ENCODE data around the gene ELMOD1.

The ELMOD1 gene

GRCh38 chr11:107583629-107584195, 7.2 kb upstream of the ELMOD1 start:
- TF ChIP-seq CTCF (IDR thresholded peaks at IDR 0.05; ENCODE audit: low read depth, low read length, missing control alignments), result no peak
- H3K4me3 ChIP-seq (ENCODE audit: low read depth, low read length), result no peak overlapping the region
- in situ Hi-C loops (cut with HindIII; ENCODE audit: low sequenced_read_pairs), result no loop called here
- no peak for DNase-seq (ENCODE audit: low read depth)

GRCh38 chr11:107587306-107587979, 3.5 kb upstream of the ELMOD1 start:
- DNase-seq (ENCODE audit: low read depth), result no peak
- in situ Hi-C loops (cut with HindIII; ENCODE audit: low sequenced_read_pairs), result no loop called here
- TF ChIP-seq CTCF (IDR thresholded peaks at IDR 0.05; ENCODE audit: low read depth, low read length, missing control alignments), result no peak
- H3K4me3 ChIP-seq (ENCODE audit: low read depth, low read length), result no peak overlapping the region

- in situ Hi-C loops (cut with HindIII; ENCODE audit: low sequenced_read_pairs), result no loop called here
- no peak for TF ChIP-seq CTCF (IDR thresholded peaks at IDR 0.05; ENCODE audit: low read depth, low read length, missing control alignments)
- DNase-seq (ENCODE audit: low read depth), result no peak
- H3K4me3 ChIP-seq (ENCODE audit: low read depth, low read length), result peak overlapping the region; percentile 67
Observed at GRCh38 chr11:107591378-107592230, 657 bp downstream of the ELMOD1 start.

GRCh38 chr11:107592231-107592590, 1.3 kb downstream of the ELMOD1 start:
- no peak for DNase-seq (ENCODE audit: low read depth)
- in situ Hi-C loops (cut with HindIII; ENCODE audit: low sequenced_read_pairs), result no loop called here
- no peak for TF ChIP-seq CTCF (IDR thresholded peaks at IDR 0.05; ENCODE audit: low read depth, low read length, missing control alignments)
- H3K4me3 ChIP-seq (ENCODE audit: low read depth, low read length), result peak overlapping the region; percentile 67

- in situ Hi-C loops (cut with HindIII; ENCODE audit: low sequenced_read_pairs), result no loop called here
- no peak for DNase-seq (ENCODE audit: low read depth)
- TF ChIP-seq CTCF (IDR thresholded peaks at IDR 0.05; ENCODE audit: low read depth, low read length, missing control alignments), result no peak
- no peak overlapping the region for H3K4me3 ChIP-seq (ENCODE audit: low read depth, low read length)
Observed at GRCh38 chr11:107592813-107593212, 1.9 kb downstream of the ELMOD1 start.

GRCh38 chr11:107593951-107594350, 3.0 kb downstream of the ELMOD1 start:
- no peak for TF ChIP-seq CTCF (IDR thresholded peaks at IDR 0.05; ENCODE audit: low read depth, low read length, missing control alignments)
- H3K4me3 ChIP-seq (ENCODE audit: low read depth, low read length), result no peak overlapping the region
- in situ Hi-C loops (cut with HindIII; ENCODE audit: low sequenced_read_pairs), result no loop called here
- DNase-seq (ENCODE audit: low read depth), result no peak

Data from astrocyte of the cerebellum (primary cell).